Loucy (cell line): ENCODE results near the gene FTCDNL1.

Experiments used
- EZH2phosphoT487 ChIP-seq: fragments of 200-600 bp; IDR thresholded peaks from 2 replicates; pipeline ENCODE4 v1.6.1; 2018; ENCODE audit warnings: antibody characterized with exemption, mild to moderate bottlenecking, moderate library complexity, borderline replicate concordance
- TF ChIP-seq, protein P1 (sequence below): fragments of 200-600 bp; sonication (generic); conservative IDR thresholded peaks from 2 replicates; pipeline ENCODE4 v1.5.1; 2014; ENCODE audit warnings: mild to moderate bottlenecking, antibody characterized with exemption, low read length

DNA sequence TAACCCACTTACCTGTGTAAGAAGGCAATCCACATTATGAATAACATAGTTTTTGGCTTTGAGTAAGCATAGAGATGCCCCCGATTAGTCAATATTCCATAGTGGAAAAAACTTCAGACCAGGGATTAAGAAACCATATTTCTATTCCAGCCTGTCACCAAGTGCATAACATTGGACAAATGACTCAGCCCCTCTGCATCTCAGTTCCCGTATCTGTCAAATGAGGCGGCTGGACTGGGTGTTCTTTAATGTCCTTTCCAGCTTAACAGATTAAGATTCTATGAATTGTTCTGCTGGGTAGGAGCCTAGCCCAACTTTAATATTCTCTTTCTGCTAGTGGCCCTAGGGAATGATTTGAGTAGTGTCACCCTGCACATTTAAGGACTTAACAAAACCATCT lies 11.8 kb upstream of the FTCDNL1 start:
- TF ChIP-seq, protein P1, sequence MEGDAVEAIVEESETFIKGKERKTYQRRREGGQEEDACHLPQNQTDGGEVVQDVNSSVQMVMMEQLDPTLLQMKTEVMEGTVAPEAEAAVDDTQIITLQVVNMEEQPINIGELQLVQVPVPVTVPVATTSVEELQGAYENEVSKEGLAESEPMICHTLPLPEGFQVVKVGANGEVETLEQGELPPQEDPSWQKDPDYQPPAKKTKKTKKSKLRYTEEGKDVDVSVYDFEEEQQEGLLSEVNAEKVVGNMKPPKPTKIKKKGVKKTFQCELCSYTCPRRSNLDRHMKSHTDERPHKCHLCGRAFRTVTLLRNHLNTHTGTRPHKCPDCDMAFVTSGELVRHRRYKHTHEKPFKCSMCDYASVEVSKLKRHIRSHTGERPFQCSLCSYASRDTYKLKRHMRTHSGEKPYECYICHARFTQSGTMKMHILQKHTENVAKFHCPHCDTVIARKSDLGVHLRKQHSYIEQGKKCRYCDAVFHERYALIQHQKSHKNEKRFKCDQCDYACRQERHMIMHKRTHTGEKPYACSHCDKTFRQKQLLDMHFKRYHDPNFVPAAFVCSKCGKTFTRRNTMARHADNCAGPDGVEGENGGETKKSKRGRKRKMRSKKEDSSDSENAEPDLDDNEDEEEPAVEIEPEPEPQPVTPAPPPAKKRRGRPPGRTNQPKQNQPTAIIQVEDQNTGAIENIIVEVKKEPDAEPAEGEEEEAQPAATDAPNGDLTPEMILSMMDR, result no peak
- TF ChIP-seq EZH2phosphoT487, result no peak
